ENCODE data around the gene PSKH1.

PSKH1 gene

DNA sequence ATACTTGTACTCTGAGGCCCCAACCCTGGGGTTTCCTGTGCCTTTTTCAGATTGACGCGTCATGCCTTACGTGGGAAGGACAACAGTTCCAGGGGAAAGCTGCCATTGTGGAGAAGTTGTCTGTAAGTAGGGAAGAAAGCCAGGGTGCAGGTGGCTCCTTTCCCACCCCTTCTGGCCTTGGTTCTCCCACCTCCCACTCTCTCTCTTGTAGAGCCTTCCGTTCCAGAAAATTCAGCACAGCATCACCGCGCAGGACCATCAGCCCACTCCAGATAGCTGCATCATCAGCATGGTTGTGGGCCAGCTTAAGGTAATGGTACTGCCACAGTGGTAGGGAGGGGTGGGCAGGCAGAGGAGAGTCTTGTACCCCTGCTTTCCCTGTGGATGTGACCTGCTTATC is 24.8 kb upstream of the PSKH1 start:
- no peak for DNase-seq

DNA sequence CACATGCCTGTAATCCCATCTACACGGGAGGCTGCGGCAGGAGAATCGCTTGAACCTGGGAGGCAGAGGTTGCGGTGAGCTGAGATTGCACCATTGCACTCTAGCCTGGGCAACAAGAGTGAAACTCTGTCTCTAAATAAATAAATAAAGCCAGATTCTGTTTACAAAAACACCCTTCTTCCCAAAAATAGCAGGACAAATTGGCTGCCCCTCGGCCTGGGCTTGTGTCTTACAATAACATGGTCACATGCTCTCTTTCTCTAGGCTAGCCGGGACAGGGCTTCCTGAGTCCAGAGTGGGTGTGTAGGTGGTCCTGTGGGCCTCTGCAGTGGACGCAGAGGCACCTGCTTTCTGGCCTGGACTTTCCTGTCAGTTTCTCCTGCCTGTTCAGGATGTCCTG is 23.4 kb upstream of the PSKH1 start:
- no peak for DNase-seq

DNA sequence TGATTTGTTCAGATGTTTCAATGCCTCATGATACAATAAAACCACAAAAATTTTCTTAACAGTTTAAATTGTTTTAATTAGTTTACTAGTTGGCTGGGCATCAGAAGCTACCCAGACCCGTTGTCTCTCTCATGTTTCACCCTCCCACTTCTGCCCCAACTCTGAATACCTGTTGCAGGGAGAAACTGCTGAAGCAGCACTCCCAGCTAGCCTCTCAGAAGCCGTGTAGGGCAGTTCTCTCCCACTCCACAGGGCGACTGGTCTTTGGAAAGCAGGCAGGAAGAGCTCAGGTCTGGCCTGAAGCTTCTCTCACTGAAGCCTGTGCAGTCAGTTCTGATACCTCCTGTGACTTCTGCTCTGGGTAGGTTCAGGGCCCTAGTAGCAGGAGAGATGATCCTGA is 21.8 kb upstream of the PSKH1 start:
- DNase-seq, result no peak

DNA sequence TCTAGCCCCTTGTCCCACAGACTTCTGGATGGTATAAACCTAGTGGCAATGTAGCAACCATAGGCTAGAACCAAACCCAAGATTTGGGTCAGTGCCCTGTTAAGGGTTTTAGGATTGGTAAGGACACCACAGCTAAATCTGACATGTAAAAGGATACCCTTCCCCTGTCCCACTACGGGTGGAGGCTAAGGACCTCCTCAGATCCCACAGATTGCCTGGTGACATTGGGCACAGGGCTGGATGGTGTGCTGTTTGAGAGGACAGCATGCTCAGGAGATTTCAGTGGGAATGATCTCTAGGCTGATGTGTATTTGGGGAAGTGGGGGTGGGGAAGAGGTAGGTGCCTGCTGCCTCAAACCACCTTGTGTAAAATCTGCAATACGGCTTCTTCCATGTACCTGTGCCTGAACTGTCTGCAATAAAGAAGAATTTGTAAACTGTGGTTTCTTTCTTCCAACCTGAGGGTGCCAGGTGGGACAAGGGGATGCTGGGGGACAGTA is 20.9 kb upstream of the PSKH1 start:
- no peak for DNase-seq

DNA sequence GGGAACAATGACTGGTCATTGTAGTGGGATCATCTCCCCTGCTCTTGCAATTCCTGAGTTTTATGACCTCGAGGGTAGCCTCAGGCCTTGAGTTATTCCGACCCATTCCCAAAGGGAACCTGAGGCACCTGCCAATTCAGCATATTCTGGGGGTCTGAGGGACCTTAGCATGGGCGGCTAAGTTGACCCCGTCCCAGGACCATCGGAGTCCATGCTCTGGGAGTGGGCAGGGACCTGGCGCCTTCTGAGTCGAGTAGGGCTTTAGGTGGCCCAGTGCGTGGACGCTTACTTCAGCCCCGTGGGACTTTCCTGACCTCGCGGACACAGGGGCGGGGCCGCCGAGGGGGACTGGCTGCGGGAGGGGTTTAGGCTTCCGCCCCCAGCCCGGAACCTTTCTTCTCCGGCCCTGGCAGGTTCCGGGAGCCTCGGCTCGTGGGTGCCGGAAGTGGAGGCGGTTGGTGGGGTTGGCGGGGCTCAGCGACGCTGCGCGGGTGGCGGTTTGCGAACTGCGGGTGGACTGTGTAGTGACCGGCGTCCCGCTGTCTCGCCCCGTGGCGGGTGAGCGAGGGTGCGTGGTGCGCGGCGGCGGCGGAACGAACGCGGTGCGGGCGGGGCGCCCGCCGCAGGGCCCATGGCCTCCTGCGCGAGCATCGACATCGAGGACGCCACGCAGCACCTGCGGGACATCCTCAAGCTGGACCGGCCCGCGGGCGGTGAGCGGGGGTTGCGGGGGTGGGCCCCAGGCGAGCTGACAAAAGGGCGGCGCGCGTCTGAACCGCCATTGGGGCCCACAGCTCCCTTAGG is 20.2 kb upstream of the PSKH1 start, which contains the start of gene EDC4:
EDC4 (plus strand) TSS at position 422 of the 804 bp plus-strand sequence; CDS start at position 632, 210 bp downstream.
- DNase-seq, result peak in 1 of 2 experiments; percentile 11

GRCh38 chr16:67873435-67874370 is 19.4 kb upstream of the PSKH1 start:
- DNase-seq, result no peak

DNA sequence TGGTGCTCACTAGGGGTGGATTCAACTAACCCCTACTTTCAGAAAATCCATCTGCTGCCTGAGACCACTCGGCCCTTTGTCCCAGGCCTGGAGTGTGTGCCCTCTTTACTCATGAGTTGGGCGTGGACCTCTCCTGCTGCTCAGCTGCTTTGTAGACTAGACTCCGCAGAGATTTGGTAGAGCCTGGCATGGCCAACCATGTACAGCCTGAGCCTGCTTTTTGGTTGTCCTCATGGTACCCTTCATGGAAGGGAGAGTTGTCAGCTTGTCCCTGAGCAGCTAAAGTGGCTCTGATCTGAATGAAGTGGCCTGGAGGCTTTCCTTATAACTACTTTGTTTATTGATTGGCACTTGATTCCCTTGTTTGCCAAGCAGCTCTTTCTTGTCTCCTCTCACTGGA is 18.7 kb upstream of the PSKH1 start:
- DNase-seq, result no peak

DNA sequence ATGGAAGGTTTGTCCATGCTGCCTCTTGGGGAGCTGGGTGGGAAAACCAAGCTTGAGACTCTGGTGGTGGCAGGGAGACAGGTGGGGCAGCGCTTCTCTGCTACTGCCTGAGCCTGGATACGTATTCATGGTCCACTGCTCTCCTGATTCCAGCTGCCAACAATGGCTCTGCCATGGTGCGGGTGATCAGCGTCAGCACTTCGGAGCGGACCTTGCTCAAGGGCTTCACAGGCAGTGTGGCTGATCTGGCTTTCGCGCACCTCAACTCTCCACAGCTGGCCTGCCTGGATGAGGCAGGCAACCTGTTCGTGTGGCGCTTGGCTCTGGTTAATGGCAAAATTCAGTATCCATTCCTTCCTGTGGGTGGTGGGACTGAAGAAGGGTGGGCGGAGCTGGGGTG is 16.0 kb upstream of the PSKH1 start:
- DNase-seq, result no peak

- no peak for DNase-seq
These were observed 14.8 kb upstream of the PSKH1 start for GRCh38 chr16:67878232-67878631.

- no peak for DNase-seq
These were observed 14.2 kb upstream of the PSKH1 start for GRCh38 chr16:67878846-67879245.

- no peak for DNase-seq
These were observed 13.6 kb upstream of the PSKH1 start for GRCh38 chr16:67879462-67879861.

DNA sequence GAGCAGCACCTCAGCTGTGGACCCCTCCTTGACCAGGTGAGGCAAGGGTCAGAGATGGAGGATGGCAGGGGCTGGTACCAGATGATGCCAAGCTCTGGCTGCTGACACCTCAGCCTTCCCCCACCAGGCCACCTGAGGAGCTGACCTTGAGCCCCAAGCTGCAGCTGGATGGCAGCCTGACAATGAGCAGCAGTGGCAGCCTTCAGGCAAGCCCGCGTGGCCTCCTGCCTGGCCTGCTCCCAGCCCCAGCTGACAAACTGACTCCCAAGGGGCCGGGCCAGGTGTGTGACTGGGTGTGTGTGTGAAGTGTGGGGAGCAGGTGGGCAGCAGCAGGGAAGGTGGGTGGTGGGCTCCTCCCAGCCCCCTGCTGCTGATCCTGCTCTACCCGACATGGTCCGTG is 13.1 kb upstream of the PSKH1 start:
- no peak for DNase-seq

DNA sequence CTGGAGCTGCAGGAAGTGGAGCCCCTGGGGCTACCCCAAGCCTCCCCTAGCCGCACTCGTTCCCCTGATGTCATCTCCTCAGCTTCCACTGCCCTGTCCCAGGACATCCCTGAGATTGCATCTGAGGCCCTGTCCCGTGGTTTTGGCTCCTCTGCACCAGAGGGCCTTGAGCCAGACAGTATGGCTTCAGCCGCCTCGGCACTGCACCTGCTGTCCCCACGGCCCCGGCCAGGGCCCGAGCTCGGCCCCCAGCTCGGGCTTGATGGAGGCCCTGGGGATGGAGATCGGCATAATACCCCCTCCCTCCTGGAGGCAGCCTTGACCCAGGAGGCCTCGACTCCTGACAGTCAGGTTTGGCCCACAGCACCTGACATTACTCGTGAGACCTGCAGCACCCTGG is 12.5 kb upstream of the PSKH1 start:
- no peak for DNase-seq

DNA sequence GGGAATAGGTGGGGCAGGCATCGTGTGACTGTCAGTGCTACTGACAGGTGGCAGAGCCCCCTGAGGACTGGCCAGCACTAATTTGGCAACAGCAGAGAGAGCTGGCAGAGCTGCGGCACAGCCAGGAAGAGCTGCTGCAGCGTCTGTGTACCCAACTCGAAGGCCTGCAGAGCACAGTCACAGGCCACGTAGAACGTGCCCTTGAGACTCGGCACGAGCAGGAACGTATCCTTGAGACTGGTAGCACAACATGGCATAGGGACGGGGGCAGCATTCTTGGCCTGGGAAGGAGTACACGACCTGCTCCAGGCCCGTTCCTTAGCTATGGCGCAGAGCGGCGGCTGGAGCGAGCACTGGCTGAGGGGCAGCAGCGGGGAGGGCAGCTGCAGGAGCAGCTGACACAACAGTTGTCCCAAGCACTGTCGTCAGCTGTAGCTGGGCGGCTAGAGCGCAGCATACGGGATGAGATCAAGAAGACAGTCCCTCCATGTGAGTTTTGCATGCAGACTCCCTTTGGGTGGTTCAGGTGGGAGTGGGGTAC is 11.4 kb upstream of the PSKH1 start:
- no peak for DNase-seq

- no peak for DNase-seq
These were observed 10.5 kb upstream of the PSKH1 start for GRCh38 chr16:67882374-67883145.

DNA sequence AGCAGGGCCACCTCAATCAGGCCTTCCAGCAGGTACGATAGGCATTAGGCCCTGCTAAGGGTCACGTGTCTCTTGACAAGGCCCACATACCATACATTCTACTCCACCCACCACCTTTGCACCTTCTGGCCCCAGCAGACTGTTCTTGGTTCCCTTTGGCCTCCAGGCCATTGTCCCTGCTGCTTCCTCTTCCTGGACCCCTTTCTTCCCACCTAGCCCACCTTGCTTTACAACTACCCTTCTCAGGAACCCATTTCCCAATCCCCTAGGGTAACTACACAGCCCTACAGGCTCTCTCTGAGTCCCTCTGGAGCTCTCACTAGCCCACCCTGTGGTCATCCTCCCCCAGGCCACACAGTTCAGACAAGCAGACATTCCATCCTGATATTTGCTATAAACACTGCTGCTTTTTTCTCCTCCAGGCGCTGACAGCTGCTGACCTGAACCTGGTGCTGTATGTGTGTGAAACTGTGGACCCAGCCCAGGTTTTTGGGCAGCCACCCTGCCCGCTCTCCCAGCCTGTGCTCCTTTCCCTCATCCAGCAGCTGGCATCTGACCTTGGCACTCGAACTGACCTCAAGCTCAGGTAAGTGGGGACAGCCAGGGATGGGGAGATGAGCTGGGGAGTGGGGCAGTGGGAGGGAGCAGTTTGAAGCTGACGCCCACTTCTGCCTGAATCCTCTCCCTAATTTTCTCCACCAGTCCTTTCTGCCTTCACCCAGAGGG is 9.7 kb upstream of the PSKH1 start:
- DNase-seq, result no peak

GRCh38 chr16:67883872-67884261 is 9.2 kb upstream of the PSKH1 start:
- DNase-seq, result no peak

GRCh38 chr16:67884684-67885083 is 8.4 kb upstream of the PSKH1 start, which contains the start of gene NRN1L:
Gene NRN1L, plus strand, starts transcription at chr16:67884885. Its CDS starts 19 bp downstream, at chr16:67884904.
- peak; percentile 32 to 70 for DNase-seq

DNA sequence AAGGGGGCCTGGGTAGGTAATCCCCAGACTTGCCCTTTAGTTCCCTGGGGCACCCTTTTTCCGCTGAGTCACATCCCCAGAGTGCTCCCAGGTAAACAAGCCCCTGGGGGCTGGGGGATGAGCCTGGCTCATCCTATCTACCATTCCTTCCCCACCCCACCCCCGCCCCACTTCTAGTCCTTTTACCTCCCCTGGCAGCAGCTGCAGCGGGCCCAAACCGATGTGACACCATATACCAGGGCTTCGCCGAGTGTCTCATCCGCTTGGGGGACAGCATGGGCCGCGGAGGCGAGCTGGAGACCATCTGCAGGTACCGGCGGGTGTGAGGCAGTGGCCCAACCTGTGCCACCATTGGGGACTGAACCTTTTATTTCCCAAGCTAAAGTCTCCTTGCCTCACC is 7.5 kb upstream of the PSKH1 start:
- no peak for DNase-seq

- DNase-seq, result no peak
These were observed 7.1 kb upstream of the PSKH1 start for GRCh38 chr16:67885976-67886375.

DNA sequence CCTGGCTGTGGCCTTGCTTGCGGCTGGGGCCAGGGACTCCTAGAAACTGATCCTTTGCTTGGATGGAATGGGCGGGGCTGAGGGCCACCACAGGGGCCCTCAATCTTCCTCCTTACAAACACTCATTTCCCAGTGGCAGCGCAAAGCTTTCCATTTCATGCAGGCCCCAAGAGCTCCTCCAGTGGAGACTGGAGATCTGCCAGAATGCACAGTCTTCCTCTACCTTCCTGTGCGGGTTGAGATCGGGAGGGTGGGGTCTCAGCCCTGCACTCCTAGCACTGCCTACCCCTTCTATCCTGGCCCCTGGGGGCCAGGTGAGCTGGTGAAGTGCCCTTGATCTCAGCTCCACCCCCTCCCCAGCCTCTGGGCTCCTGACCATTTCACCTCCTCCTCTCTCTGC is 6.7 kb upstream of the PSKH1 start:
- DNase-seq, result peak; percentile 25 to 48

- no peak for DNase-seq
These were observed 4.7 kb upstream of the PSKH1 start for GRCh38 chr16:67888331-67888730.

Measured in NCI-H187 (cell line).